NCI-H2081 (cell line): ENCODE data around the gene SH3TC1.

Experiments used
- DNase-seq, 2 experiments: peaks; one replicate each; lab custom pipeline; 2025; lab: John Stamatoyannopoulos, UW

Gene SH3TC1

DNA sequence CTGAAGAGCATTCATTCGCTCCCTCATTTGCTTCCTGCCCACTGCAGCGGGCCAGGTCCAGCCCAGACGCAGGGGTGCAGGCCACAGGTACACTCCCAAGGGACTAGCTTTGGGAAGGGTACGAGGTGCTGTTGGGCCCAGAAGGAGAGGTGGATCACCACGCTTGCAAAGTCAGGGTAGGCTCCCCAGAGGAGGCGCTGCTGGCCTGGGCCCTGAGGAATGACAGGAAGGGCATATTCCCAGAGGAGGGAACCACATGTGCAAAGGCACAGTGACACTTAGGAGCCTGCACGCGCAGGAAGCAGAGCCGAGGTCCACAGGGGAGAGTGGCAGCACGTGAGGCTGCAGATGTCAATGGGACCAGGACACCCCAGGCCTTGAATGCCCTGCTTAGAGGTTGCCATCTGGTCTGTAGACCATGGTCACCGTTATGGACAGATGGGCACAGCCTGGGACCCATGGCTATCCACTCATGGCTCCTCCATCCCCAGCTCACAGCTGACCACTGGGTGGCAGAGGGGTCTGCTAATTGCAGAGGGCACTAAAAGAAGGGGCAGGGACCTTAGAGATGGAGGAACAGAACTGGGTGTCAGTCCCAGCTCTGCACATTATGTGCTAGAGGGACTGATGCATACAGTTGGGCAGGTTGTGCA, 78.4 kb downstream of the SH3TC1 start:
- DNase-seq: no peak

GRCh38 chr4:8278009-8278395, 78.9 kb downstream of the SH3TC1 start:
- DNase-seq: no peak

- DNase-seq: no peak
Measured at GRCh38 chr4:8278421-8279287, 79.6 kb downstream of the SH3TC1 start.

DNA sequence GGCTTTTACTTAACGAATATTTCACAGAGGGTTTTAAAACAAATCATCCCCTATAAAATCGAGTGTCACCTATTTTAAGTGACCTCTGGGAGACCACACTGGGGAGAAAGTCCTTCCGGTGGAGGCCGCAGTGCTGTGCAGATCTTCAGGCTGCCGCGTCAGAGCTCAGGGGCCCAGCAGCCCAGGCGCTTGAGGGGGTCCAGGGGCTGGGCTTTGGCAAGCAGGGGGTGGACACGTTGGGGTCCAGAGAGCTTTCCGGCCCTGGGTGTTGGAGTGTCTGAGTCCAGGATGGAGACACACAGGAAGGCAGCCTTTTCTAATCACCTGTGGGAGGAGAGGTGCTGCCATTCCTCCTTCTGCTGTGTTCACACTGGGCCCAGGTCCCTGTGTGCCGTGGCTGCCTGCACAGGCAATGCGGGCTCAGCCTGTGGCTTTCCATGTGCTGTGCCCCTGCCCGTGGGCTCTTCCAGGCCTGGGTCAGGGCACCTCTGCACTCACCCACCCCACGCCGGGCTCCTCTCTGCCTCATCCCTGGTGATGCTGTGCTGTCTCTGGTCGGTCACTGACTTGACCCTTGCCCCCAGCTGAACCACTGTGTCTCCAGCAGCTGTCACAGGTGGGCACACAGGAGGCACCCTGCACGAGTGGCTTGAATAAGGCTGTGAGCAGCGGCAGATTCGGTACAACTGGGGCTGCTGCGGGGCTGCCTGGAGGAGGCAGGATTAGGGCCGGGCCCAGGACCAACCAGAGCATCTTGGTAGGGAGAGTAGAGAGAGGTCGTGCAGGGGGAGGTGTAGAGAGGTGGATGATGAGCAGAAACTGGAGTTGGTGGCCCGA, 80.4 kb downstream of the SH3TC1 start:
- no peak for DNase-seq

GRCh38 chr4:8280158-8280875, 81.2 kb downstream of the SH3TC1 start:
- DNase-seq: no peak

GRCh38 chr4:8280876-8281440, 81.9 kb downstream of the SH3TC1 start:
- DNase-seq: no peak

DNA sequence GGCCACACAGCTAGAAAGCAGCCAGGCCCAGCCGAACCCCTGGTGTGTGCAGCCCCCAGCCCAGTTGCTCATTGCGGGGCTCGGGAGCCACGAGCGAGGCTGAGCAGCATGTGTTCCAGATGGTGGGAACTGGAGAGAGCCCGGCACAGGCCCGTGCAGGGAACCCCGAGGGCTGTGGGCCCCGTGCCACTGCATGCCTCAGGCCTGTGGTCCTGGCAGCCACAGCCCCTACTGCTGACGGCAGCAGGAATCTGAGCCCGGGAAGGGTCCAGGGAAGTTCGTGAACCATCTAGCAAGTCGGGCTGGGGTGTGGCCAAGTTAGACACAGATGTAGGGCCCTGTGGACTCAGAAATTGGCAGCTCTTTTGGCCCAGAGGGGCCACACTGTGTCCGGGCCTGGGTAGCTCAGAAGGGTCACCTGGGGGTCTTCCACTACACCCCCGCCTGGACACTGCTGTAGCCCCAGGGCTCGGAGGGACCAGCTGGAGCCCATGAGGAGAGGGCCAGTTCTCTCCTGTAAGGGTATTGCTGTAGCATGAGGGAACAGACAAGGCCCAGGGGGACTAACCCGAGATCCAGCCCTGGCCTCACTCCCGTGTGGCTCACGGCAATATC, 82.5 kb downstream of the SH3TC1 start:
- no peak for DNase-seq

- DNase-seq: no peak
Measured at GRCh38 chr4:8282134-8282641, 83.1 kb downstream of the SH3TC1 start.

DNA sequence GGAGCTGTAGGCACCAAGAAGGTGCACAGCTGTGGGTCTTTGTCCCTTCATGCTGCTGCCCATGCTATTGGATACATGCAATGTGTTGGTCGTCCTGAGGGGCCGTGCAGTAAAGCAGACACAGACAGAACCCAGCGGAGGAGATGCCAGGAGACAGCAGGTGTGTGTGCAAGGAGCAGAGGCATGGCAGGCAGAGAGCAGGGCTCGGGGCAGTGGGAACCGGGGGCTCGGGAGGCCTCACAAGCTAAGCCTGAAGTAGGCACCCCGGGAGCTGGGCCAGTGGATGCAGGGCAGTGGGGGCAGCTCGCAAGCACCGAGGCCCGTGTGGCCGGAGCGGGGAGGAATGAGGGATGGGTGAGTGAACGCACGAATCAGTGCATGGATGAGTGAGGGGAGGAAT, 83.7 kb downstream of the SH3TC1 start:
- no peak for DNase-seq

DNA sequence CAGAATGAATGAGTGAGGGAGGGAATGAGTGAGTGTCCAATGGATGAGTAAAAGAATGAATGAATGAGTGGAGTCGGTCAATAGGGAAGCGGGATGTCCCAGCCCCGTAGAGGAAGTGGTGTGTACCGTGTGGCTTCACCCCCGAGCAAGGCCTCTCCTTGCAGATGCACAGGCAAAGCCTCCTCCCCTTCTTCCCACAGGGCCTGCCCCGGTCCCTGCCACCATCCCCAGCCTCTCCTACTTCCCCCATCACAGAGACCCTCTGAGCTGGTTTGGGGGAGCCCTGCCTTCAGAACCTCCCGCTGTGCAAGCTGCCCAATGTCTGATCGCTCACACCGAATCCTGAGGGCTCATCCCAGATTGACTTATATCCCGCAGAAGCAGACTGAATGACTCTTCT, 84.1 kb downstream of the SH3TC1 start:
- no peak for DNase-seq

GRCh38 chr4:8283631-8284121, 84.6 kb downstream of the SH3TC1 start:
- no peak for DNase-seq

DNA sequence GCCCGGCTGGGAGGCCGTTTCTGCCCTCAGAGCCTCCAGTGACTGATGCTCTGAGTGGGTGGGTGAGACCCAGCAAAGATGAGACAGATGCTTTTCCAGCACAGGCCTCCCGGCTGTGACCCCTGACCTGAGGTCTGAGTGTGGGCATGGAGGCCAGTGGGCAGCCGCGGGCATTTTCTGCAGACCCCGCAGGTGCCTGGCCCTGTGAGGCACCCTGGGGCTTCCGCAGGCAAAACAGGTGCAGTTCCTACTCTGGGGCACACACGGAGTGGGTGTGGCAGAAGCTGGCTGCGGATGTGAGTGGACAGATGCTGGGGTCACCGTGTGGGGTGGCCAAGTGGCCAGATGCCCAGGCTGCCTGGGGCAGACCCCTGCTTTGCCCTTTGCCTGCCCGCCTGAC, 85.3 kb downstream of the SH3TC1 start:
- DNase-seq: no peak

- DNase-seq: no peak
Measured at GRCh38 chr4:8285143-8285975, 86.3 kb downstream of the SH3TC1 start.

- DNase-seq: no peak
Measured at GRCh38 chr4:8285976-8286718, 87.1 kb downstream of the SH3TC1 start.

DNA sequence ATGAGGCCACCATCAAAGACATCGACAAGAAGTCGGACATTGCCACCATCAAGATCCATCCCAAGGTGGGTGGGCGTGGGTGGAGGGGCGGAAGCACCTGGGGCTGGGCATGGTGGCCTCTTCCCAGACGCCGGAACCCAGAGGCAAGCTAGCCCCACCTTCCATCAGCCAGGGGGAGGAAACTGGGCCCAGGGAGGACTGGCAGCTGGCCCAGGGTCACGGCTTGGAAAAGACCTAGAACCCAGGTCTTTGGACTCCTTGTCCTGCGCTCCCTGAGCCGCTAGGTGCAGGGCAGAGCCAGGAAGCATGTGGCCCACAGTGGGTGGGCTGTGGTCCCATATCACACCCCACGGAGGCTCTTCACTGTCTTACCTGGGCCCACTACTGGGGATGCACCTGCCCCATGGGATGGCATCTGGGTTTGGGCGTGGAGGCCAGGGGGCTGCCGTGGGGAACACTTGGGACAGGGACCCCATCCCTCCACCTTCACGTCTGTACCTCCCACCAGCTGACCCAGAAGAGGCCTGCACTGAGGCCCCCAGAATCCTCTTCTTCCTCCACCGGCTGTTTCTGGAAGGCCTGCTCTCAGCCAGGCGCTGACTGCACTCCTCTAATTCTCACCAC, 87.7 kb downstream of the SH3TC1 start:
- no peak for DNase-seq

DNA sequence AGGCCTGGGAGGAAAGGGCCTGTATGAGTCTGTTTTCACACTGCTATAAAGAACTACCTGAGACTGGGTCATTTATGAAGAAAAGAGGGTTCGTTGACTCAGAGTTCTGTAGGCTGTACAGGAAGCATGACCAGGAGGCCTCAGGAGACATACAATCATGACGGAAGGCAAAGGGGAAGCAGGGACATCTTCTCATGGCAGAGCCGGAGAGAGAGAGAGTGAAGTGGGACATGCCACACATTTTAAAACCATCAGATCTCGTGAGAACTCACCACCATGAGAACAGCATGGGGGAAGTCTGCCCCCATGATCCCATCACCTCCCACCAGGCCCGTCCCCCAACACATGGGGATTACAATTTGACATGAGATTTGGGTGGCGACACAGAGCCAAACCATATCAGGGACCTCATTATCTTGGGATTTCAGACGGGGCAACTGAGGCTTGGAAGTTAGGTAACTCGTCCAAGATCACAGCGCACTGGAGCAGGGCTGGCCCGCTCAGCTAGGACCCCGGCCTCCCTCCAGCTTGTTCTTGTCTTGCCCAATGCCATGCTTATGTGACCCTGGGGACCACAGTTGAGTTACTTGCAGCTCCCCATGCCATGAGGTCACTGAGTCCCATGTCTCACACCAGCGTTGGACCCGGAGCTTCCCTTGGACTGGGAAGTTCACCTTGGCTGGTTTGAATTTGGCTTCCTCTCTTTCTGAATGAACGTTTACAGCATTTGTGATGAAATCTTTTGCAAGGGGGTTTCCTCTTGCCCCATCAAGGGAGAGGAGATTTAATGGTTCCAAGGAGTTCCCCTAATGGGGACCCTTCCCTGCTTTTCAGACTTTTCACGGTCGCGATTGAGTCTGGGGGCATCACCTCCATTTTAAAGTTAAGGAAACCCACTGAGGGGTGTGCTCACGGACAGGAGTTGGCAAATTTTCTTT, 88.5 kb downstream of the SH3TC1 start:
- no peak for DNase-seq

DNA sequence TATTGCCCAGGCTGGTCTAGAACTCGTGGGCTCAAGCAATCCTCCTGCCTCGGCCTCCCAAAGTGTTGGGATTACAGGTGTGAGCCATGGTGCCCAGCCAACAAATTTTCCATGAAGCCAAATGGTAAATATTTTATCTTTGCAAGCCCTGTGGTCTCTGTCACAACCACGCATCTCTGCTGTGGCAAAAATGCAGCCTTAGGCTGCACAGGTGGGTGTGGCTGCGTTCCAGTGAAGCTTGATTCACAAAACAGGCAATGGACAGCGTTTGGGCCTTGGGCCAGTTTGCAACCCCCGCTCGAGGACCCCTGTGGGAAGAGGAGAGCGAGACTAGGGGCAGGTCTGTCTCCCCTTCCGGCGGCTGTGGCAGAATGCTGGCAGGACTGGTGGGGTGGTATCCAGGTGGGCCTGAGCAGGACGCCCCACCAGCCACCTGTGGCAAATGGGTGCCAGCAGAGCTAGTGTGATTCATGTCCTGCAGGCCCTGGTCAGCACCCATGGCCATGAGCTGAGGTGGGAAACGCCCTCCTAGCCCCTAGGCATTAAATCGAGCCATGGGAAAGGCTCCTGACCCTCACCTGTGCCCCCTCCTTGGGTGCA, 90.2 kb downstream of the SH3TC1 start:
- DNase-seq: no peak
